Measurements from ENCODE around the gene GLT6D1. TPM values are rescaled to one million over a fixed set of nuclear protein-coding genes. Genes with fewer than 3 reads are reported as not detected.

GLT6D1 gene
- total RNA-seq, 1 donor from 2014 or later: not detected

DNA sequence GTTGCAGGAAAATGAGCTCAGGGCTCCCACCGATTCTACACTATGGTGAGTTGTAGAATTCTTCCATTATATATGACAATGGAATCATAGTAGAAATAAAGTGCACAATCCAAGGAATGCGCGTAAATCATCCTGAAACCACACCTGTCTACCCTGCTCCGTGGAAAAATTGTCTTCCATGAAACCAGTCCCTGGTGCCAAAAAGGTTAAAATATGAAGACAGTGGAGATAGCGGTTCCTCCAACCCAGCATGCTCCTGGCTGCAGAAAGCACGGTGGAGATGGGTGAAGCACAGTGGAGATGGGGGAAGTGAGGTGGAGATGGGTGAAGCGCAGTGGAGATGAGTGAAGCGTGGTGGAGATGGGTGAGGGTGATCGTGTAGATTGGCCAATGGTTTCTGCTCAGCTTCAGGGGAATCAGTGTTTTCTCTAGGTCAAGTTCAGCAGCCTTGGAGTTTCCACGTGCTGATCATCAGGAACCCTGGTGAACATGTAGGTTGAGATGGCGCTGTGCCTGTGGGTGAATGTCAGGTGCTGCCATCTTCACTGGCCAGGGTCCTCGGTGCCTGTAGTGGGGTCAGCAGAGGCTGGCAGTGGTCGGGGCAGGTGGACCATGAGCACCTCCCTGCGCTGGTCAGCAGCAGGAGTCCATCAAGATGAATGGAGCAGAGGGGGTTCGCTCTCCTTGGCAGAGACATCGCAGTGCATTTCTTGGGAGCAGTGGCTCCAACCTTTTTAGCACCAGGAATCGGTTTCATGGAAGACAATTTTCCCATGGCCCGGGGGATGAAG, 57.5 kb downstream of the GLT6D1 start:
- Mint-ChIP-seq H3K36me3 (ENCODE audit: low read depth) (no peaks in the 10 kb centered on the region), H3K9me3 (no peaks in the 10 kb centered on the region), H3K27ac (no peak overlapping the region), H3K4me1 (no peaks in the 10 kb centered on the region), H3K4me3 (no peak overlapping the region), H3K27me3 (peaks cover 5% of the 10 kb centered on the region)
- ChIA-PET POLR2A (no interaction called here), CTCF (no interaction called here)
- ATAC-seq (ENCODE audit: low read depth): no peak
- no peak for DNase-seq
- TF ChIP-seq, protein P1, sequence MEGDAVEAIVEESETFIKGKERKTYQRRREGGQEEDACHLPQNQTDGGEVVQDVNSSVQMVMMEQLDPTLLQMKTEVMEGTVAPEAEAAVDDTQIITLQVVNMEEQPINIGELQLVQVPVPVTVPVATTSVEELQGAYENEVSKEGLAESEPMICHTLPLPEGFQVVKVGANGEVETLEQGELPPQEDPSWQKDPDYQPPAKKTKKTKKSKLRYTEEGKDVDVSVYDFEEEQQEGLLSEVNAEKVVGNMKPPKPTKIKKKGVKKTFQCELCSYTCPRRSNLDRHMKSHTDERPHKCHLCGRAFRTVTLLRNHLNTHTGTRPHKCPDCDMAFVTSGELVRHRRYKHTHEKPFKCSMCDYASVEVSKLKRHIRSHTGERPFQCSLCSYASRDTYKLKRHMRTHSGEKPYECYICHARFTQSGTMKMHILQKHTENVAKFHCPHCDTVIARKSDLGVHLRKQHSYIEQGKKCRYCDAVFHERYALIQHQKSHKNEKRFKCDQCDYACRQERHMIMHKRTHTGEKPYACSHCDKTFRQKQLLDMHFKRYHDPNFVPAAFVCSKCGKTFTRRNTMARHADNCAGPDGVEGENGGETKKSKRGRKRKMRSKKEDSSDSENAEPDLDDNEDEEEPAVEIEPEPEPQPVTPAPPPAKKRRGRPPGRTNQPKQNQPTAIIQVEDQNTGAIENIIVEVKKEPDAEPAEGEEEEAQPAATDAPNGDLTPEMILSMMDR (IDR thresholded peaks at IDR 0.05): no peak
- intact Hi-C loops (cut with micrococcal nuclease): no loop called here

DNA sequence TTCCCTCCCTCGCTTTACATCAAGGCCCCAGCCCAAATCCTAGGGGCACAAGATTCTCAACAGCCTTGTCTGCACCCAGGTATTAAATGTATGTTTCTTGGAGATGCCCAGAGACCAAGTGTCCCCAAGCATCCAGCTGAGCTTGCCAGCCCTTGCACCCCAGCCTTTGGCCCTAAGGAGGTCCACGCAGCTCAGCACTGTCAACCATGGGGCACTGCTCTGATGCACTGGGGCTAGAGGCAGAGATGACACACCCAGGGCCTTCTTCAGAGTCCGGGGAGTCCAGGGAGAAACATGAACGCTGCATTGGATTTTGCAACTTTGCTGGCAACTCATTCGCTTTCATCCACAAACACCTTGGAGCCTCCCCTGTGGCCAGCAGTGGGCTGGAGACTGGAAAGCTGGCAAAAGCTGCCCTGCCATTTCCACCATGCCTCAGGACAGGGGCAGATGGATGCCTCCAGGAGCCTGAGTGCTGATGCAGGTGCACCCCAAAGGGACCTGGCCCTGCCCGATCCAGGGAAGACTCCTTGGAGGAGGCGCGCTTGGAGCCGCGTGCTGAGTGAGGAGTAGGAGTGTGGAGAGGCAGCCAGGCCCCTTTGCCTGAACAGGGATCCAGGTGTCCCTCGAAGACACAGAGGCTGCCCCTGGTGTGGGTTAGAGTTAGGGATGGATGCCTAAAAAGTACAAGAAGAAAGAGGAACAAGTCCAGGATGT, 58.5 kb downstream of the GLT6D1 start:
- POLR2A ChIA-PET: no interaction called here
- H3K9me3 Mint-ChIP-seq: no peaks in the 10 kb centered on the region

DNA sequence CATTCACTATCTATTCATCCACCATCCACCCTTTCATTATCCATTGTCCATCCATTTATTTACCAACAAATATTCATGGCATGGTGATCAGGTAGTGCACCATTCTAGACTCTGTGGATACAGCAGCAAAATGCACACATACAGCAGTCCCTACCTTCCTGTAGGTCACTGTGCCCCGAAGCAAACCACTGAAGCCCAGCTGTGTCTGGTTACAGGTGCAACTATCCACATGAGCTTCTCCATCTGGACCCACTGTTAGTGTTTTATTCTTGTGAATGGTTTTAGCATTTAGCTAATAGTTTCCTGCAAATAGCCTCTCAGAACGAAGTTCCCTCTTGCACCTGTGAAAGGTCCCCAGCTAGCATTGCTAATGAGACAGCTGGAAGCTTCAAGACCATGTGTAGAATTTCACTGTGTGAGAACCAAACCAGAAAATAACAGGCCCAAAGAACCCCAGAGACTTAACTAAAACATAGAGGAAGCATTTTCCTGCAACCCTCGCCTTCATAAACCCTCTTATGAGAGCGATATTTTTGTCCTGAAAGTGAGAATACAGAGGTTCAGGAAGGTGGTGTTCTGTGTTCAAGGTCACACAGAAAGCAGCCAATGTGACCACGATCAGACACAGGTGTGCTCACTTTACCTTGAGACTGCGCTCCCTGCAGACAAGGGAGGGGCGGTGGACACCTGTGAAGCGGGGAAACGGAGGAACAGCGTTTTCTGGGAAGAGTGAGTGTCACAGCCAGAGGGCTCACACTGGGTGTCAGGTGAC, 59.3 kb downstream of the GLT6D1 start:
- no peak for DNase-seq
- intact Hi-C loops (cut with micrococcal nuclease): no loop called here
- Mint-ChIP-seq H3K9me3 (no peaks in the 10 kb centered on the region), H3K4me3 (no peak overlapping the region), H3K4me1 (no peaks in the 10 kb centered on the region), H3K27me3 (peaks cover 5% of the 10 kb centered on the region), H3K36me3 (ENCODE audit: low read depth) (no peaks in the 10 kb centered on the region), H3K27ac (no peak overlapping the region)
- TF ChIP-seq, protein P1 (IDR thresholded peaks at IDR 0.05): no peak
- ChIA-PET POLR2A (no interaction called here), CTCF (no interaction called here)
- no peak for ATAC-seq (ENCODE audit: low read depth)

More for the DNA sequence above, 58.5 kb downstream of the GLT6D1 start:
- DNase-seq (no peak), ATAC-seq (ENCODE audit: low read depth) (no peak)
- intact Hi-C loops (cut with micrococcal nuclease): no loop called here
- no peak overlapping the region for H3K4me3 Mint-ChIP-seq
- TF ChIP-seq, protein P1 (IDR thresholded peaks at IDR 0.05): no peak
- CTCF ChIA-PET: no interaction called here
- peaks cover 5% of the 10 kb centered on the region for H3K27me3 Mint-ChIP-seq
- no peaks in the 10 kb centered on the region for H3K36me3 Mint-ChIP-seq (ENCODE audit: low read depth)
- H3K4me1 Mint-ChIP-seq: no peaks in the 10 kb centered on the region
- H3K27ac Mint-ChIP-seq: no peak overlapping the region

DNA sequence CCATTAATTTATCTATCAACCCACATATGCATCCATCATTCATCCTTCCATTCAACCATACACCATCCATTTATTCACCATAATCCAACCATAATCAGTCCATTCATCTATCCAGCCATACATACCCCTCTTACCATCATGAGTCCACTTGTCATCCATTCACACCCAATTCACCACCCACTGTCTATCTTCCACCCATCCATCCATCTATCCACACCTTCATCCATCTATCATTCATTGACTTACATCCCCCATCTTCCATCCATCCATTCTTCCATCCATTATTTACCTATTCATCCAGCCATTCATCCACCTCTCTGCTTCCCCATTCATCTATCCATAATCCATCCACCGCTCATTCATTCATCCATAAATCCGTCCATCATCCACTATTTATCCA, 60.0 kb downstream of the GLT6D1 start:
- peaks cover 5% of the 10 kb centered on the region for H3K27me3 Mint-ChIP-seq
- no peaks in the 10 kb centered on the region for H3K4me1 Mint-ChIP-seq
- H3K9me3 Mint-ChIP-seq: no peaks in the 10 kb centered on the region
- H3K4me3 Mint-ChIP-seq: no peak overlapping the region
- H3K36me3 Mint-ChIP-seq (ENCODE audit: low read depth): no peaks in the 10 kb centered on the region
- no peak overlapping the region for H3K27ac Mint-ChIP-seq
- intact Hi-C loops (cut with micrococcal nuclease): no loop called here
- ATAC-seq (ENCODE audit: low read depth) (no peak), DNase-seq (no peak)
- ChIA-PET POLR2A (no interaction called here), CTCF (no interaction called here)
- TF ChIP-seq, protein P1 (IDR thresholded peaks at IDR 0.05): no peak

DNA sequence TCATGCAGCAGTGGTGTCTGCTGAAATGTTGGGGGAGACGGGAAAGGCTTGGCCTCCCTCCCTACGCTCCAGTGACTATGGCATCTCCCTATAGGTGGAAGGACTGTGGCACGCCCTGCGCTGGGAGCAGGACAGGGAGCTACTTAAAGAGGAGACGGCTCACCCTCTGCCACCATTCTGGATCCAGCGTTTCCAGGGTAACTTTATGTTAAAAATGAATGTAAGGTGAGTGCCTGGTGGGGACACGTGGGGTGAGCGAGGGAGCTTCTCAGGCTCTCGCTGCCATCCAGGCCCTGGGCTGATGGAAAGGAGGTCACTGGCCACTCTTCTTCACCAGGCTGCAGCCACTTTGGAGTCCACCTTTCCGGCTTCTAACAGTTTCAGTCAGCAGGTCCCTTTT, 62.1 kb downstream of the GLT6D1 start:
- Mint-ChIP-seq H3K36me3 (ENCODE audit: low read depth) (no peaks in the 10 kb centered on the region), H3K4me3 (no peak overlapping the region), H3K4me1 (no peaks in the 10 kb centered on the region), H3K27ac (no peak overlapping the region), H3K9me3 (no peaks in the 10 kb centered on the region), H3K27me3 (peaks cover 5% of the 10 kb centered on the region)
- ATAC-seq (ENCODE audit: low read depth) (no peak), DNase-seq (no peak)
- intact Hi-C loops (cut with micrococcal nuclease): no loop called here
- CTCF ChIA-PET: no interaction called here
- TF ChIP-seq, protein P1 (IDR thresholded peaks at IDR 0.05): no peak
- POLR2A ChIA-PET: no interaction called here

Data from activated B cell treated with CpG ODN at 0.5 μM for 24 hours (primary cell).